ENCODE measurements around the gene PCGF3. TPM values are rescaled to one million over a fixed set of nuclear protein-coding genes. Genes with fewer than 3 reads are reported as not detected.
"Not testable (repeated sequence)": the region's sequence is repeated elsewhere in the genome, so short reads cannot be mapped to it uniquely, and the experiment has no call there.

The PCGF3 gene
- polyA plus RNA-seq, 12 donors, result 41.0 to 103 (median 56.2) TPM; not detected in 1

- no peak for DNase-seq
These were observed 87.6 kb downstream of the PCGF3 start for GRCh38 chr4:793093-793861.

GRCh38 chr4:793941-794621 lies 88.4 kb downstream of the PCGF3 start:
- no peak for DNase-seq

DNA sequence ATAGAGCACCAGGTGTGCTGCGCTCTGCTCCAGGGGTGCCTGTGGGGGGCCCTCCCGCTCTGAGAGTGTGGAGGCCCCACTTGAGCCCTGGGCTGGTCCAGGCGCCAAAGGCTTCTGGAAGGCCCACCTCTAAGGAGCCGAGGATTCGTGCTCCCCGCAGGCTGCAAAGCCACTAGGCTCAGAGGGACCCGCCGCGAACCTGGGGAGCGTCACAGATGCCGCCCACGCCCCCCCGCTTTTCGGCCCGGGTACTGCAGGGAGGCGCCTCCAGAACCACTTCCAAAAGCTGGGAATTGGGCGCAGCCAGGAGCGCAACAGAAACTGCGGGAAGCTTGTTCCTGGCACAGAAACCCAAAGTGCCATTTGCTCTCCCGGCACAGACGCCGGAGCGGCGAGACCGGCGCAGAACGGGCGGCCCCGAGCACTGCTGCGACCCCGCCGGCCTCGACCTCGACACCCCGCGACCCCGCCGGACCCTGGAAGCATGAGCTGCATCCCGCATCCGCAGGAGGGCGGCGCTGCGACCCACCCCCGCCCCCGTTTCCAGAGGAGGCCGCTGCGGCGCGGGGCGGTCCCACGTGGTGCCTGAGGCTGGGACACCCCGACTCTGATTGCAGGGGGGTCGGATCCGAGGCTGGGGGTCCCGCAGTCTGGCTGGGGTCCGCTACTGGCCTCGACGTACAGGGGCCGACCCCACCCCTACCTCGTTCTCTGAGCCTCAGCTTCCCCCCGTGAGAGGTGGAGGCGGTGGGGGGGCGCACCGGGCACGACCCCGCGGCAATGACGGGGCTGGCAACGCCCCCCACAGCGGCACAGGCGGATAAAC lies 89.5 kb downstream of the PCGF3 start:
- no peak for DNase-seq

GRCh38 chr4:795726-796119 lies 90.1 kb downstream of the PCGF3 start:
- no peak for DNase-seq

DNA sequence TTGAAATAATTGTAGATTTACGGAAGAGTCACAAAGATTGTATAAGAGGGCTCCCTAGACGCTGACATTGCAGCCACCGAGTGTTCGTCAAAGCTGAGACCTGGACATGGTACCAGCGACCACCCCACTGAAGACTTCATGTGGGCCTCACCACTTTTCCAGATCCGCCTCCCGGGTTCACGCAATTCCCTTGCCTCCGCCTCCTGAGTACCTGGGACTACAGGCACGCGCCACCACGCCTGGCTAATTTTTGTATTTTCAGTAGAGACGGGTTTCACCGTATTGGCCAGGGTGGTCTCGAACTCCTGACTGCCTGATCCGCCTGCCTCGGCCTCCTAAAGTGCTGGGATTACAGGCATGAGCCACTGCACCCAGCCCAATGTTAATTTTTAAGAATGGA lies 90.6 kb downstream of the PCGF3 start:
- no peak for DNase-seq

DNA sequence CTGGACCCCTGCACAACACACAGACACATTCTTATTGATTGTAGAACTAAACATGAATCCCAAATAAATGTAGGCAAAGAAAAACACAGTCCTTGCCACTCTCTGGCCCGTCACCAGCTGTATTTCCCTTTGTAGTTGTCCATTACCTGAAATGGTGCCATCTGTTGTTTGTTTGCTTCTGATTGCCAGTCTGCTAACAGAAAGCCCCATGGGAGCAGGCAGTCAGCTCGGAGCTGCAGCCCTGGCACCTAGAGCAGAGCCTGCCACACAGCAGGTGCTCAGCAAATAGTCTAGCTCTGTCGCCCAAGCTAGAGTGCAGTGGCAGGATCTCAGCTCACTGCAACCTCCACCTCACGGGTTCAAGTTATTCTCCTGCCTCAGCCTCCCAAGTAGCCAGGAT lies 91.4 kb downstream of the PCGF3 start:
- DNase-seq, result no peak

DNA sequence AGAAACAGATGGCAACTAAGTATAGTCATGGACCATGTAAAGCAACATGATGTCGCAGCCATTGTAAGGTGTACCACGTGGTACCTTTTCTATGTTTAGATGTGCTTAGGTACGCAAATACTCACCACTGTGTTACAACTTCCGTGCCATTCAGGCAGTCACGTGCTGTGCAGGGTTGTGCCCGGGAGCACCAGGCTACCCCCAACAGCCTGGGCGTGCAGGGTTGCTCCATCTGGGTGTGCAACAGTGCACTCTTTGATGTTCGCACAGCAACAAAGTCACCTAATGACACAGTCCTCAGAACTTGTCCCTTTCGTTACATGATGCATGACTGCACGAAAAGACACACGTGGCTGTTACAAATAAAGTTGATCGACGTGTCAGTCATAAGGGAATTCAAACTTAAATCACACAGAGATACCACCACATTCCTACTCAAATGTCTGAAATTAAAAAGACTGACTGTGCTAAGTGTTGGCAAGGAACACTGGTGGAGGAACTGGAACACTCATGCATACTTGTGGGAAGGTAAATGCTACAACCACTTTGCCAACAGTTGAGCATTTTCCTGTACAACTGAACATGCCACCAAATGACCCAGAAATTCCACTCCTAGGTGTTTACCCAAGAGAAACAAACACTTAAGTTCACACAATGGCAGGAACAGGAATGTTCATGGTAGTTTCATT lies 95.9 kb downstream of the PCGF3 start:
- no peak for DNase-seq

- no peak for DNase-seq
These were observed 98.3 kb downstream of the PCGF3 start for GRCh38 chr4:803884-804283.

GRCh38 chr4:804804-805203 lies 99.2 kb downstream of the PCGF3 start:
- DNase-seq, result no peak

- not testable (repeated sequence) for DNase-seq
These were observed 101.3 kb downstream of the PCGF3 start for GRCh38 chr4:806979-807378.

GRCh38 chr4:807792-808191 lies 102.2 kb downstream of the PCGF3 start:
- DNase-seq, result no peak

DNA sequence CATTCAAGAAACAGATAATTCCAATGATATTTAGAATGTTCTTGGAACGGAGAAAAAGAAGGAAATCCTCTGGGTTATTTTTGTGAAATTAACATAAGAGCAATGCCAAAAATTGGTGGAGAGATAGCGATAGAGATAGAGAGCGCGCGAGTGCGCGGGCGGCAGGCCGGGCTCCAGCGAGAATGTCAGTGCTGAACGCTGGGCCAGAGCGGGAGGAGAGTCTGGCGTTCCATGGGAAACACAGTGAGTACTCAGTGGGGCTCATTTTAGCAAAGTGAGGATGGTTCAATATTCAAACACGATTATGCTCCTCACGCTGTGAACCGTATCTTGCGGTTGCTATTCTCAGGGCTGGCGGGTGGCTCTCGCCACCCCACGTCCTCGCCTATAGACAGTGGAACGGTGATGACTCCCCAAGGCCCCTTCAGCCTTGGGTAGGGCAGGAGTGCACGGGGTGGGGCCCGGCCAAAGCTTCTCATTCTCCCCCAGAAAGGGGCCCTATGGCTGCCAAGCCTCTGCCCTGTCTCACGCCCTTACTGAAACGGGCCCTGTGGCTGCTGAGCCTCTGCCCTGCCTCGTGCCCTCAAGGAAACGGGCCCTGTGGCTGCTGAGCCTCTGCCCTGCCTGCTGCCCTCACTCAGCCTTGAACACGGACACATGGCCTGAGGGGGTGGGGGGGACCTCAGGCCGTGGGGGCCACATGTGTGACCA lies 103.4 kb downstream of the PCGF3 start:
- DNase-seq, result no peak

DNA sequence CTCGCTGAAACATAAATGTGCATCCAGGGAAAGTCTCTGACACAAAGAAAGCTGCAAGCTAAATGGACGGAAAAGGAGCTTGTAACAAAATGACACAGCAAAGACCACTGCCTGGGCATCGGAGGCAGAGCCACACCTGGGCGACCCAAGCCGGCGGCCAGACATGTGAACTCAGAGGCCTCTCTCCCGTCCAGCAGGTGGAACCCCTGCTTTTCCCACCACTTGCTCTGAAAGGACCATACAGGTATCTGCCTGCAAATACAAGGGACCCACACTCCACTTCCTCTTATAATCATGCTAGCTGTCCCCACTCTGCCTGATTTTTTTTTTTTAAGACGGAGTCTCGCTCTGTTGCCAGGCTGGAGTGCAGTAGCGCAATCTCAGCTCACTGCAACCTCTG lies 108.3 kb downstream of the PCGF3 start:
- no peak for DNase-seq

DNA sequence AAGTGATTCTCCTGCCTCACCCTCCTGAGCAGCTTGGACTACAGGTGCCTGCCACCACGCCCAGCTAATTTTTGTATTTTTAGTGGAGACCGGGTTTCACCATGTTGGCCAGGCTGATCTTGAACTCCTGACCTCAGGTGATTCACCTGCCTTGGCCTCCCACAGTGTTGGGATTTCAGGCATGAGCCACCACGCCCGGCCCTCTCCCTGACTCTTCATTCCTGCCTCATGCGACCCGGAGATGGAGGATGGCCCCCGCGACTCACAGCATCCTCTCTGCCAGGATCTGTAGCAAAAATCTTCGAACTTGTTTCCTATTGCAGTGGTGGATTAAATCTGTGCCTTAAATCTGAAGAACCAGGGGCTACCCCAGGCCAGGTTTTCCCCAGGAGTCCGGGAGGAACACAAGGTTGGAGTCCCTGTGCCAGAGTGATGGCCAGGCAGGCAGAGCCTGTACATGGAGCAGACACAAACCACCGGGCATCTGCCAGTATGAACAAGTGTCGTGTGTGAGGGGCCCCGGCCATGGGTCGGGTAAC lies 108.7 kb downstream of the PCGF3 start:
- no peak for DNase-seq

DNA sequence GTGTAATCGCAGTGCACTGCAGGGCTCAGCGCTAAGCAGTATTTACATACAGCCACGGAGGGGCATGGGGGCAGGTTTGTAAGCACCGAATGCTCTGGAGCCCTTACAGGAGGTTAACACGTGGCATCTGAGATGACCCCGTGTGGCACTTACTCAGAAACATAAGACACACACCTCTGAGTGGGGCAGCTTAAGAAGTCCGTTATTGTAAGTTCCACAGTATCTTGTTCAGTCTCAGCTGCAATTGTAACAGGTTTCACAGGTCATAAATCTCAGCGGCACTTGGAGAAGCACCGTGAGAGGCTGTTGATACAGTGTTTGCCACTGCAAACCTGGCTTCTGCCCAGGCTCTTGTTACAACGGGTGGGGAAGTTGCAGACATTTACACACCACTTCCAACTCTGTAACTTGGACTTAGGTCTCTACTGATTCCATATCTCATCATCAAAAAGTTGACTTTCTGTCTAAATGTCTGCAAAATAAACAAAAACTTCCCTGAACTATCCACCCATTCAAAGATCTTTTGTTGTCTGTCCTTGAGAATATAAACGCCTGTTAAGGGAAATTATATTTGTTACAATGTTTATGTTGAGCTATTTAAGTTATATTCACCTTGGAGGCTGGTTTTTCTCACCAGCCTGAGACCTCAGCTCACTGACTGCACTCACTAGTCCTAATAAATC lies 110.0 kb downstream of the PCGF3 start:
- no peak for DNase-seq

- DNase-seq, result no peak
These were observed 112.7 kb downstream of the PCGF3 start for GRCh38 chr4:818106-818921.

DNA sequence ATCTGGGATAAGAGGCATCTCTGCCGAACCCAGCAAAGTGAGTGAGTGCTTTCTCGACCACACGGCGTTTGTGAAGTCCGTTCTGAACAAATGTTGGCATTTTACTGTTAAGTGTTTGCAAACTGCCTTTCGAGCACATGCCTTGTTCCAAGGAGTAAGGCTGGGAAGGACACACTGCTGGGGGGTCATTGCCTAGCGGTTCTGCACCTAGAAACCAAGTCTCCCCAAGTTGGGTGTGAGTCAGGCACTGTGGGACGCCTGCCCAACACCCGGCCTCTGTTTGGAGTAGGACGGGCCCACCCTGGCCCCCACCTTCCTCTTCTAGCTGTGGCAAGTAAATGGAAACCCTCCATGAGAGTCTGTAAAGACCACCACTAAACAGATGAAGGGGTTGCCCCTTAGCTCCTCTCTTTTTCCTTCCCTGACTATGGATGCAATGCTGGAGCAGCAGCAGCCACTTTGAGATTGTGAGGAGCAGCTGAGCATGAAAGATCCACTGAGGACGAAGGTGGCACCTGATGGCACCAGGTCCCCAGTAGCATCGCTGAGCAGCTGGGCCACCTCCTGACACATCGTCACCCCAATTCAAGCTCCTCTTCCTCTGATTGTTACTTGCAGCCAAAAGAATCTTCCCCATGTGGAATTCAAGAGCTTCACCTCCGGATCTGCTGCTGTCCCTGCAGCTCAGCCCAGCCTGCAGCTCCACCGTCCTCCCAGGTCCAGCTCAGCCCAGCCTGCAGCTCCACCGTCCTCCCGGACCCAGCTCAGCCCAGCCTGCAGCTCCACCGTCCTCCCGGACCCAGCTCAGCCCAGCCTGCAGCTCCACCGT lies 114.0 kb downstream of the PCGF3 start:
- DNase-seq, result no peak

All from muscle of arm (tissue), 12 donors.